HepG2 (cell line): ENCODE measurements around the gene RRAD. TPM values are rescaled to one million over a fixed set of nuclear protein-coding genes. Genes with fewer than 3 reads are reported as not detected.

Source experiments
- ARNT ChIP-seq: fragments of 450-650 bp; IDR thresholded peaks from 2 replicates; pipeline ENCODE4 v1.6.1; 2017
- CBX5 ChIP-seq: sonication (generic); formaldehyde crosslinking; IDR thresholded peaks from 2 replicates; pipeline ENCODE4 v1.4.0; 2020; ENCODE audit warnings: missing genetic modification reagents, borderline replicate concordance
- GTF3A ChIP-seq: sonication (generic); formaldehyde crosslinking; conservative IDR thresholded peaks from 2 replicates; pipeline ENCODE4 v1.4.0; 2020; ENCODE audit warnings: mild to moderate bottlenecking, missing genetic modification reagents
- HMG20A ChIP-seq: IDR thresholded peaks from 2 replicates; pipeline ENCODE4 v1.6.1; 2016; ENCODE audit warnings: borderline replicate concordance
- KAT2B ChIP-seq: fragments of 150-350 bp; IDR thresholded peaks from 2 replicates; pipeline ENCODE4 v1.6.1; 2014; ENCODE audit warnings: low read depth, low read length, borderline replicate concordance
- MLLT10 ChIP-seq: sonication (generic); formaldehyde crosslinking; IDR thresholded peaks from 2 replicates; pipeline ENCODE4 v1.4.0; 2020; ENCODE audit warnings: missing genetic modification reagents
- MZF1 ChIP-seq: sonication (generic); formaldehyde crosslinking; IDR thresholded peaks from 2 replicates; pipeline ENCODE4 v1.8.1; 2023; ENCODE audit warnings: mild to moderate bottlenecking, missing genetic modification reagents, borderline replicate concordance
- NCOR1 ChIP-seq: fragments of 200-600 bp; sonication (generic); IDR thresholded peaks from 2 replicates; pipeline ENCODE4 v1.7.0; 2017; ENCODE audit warnings: antibody characterized with exemption, low read length, borderline replicate concordance
- NFIC ChIP-seq: IDR thresholded peaks from 2 replicates; pipeline ENCODE4 v1.6.1; 2012; ENCODE audit warnings: mild to moderate bottlenecking, low read length, inconsistent platforms
- SNAPC2 ChIP-seq: sonication (generic); formaldehyde crosslinking; IDR thresholded peaks from 2 replicates; pipeline ENCODE4 v1.8.1; 2022; ENCODE audit warnings: mild to moderate bottlenecking, missing genetic modification reagents
- XRCC5 ChIP-seq: fragments of 200-400 bp; formaldehyde crosslinking; optimal IDR thresholded peaks from 2 replicates; pipeline ENCODE3; 2017; ENCODE audit warnings: mild to moderate bottlenecking, low read length
- ZNF556 ChIP-seq: sonication (generic); formaldehyde crosslinking; IDR thresholded peaks from 2 replicates; pipeline ENCODE4 v1.4.0; 2020; ENCODE audit warnings: mild to moderate bottlenecking, missing genetic modification reagents, borderline replicate concordance
- ZNF777 ChIP-seq: sonication (generic); formaldehyde crosslinking; IDR thresholded peaks from 2 replicates; pipeline ENCODE4 v1.4.0; 2020; ENCODE audit warnings: missing genetic modification reagents
- ZNF792 ChIP-seq: IDR thresholded peaks from 2 replicates; pipeline ENCODE4 v1.6.1; 2016
- polyA plus RNA-seq, 8 experiments: library from polyadenylated mRNA; depleted of rRNA in 3 of 8; stranded (reverse) in 7 of 8; unstranded in 1 of 8; fragments of >200 nt; fragmentation: Illumina TruSeq in 4 of 8; extraction: Trizol in 4 of 8; gene quantifications; 2 replicates each; pipeline versions ENCODE4 v1.2.1 to v1.2.3, GENCODE V29; 2011 to 2016; ENCODE audit warnings: low read depth in 4 of 8, missing spikeins in 1 of 8, mixed read lengths in 1 of 8; ENCODE audit not compliant: insufficient read depth in 1 of 8
- total RNA-seq, 5 experiments: library from RNA; depleted of rRNA; stranded (reverse); fragments of >200 nt; fragmentation: Illumina TruSeq; extraction: Trizol; gene quantifications; 2 replicates each; pipeline ENCODE4 v1.2.3, GENCODE V29; 2016; ENCODE audit warnings: low read depth in 1 of 5
- TF ChIP-seq, protein P1 (sequence below): sonication (generic); formaldehyde crosslinking; IDR thresholded peaks from 2 replicates; pipeline ENCODE4 v1.8.1; 2023; ENCODE audit warnings: missing genetic modification reagents, inconsistent platforms, borderline replicate concordance
- TF ChIP-seq, protein P2 (sequence below): sonication (generic); formaldehyde crosslinking; conservative IDR thresholded peaks from 2 replicates; pipeline ENCODE4 v1.4.0; 2020; ENCODE audit warnings: missing genetic modification reagents
- TF ChIP-seq, protein P3 (sequence below): sonication (generic); formaldehyde crosslinking; IDR thresholded peaks from 2 replicates; pipeline ENCODE4 v1.5.0; 2020; ENCODE audit warnings: mild to moderate bottlenecking, missing genetic modification reagents, borderline replicate concordance
- TF ChIP-seq, protein P4 (sequence below): sonication (generic); formaldehyde crosslinking; conservative IDR thresholded peaks from 2 replicates; pipeline ENCODE4 v1.5.0; 2020; ENCODE audit warnings: missing genetic modification reagents

Gene RRAD
- total and polyA plus RNA-seq, 2 of the 13 experiments (the other 11 are each of a cell fraction or from before 2014, with no cell fraction given) = 0.80 to 1.1 TPM

DNA sequence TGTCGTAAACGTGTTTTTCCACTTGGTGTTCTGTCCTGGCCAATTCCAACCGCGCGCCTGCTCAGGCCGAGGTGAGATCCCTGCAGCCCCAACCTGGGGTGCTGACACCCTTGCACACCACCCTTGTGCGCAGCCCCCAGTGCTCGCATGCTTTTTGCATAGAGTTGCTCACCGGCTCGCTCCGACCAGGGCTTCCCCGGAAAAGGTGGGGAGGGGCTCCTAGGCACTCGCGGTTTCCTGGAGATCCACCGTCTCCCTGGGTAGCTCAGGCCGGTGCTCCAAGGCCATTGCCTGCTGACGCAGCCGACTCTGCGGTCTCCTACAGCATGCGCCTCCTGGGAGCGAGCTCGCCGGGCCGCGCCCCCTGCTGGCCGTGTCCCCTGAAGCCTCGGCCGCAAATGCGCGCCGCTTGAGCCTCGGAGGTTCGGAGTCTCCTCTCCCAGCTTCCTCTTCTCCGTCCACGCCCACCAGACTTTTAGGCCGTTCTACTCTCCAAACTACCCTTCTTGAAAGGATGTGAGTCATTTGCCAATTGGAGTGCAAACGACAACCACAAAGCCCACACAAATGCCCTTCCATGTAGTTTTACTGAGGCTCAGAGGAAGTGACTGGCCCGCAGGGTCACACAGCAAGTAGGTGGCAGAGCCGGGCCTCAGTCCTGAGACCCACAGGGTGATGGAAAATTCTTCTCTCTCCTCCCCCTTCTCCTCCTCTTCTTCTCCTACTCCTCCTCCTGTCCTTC is 52.2 kb downstream of the RRAD start (continued):
- TF ChIP-seq, protein P1, sequence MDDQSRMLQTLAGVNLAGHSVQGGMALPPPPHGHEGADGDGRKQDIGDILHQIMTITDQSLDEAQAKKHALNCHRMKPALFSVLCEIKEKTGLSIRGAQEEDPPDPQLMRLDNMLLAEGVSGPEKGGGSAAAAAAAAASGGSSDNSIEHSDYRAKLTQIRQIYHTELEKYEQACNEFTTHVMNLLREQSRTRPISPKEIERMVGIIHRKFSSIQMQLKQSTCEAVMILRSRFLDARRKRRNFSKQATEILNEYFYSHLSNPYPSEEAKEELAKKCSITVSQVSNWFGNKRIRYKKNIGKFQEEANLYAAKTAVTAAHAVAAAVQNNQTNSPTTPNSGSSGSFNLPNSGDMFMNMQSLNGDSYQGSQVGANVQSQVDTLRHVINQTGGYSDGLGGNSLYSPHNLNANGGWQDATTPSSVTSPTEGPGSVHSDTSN (CRISPR knock-in tag) = no peak
- peak; percentile 82; the same call in 1 of the 2 replicates for TF ChIP-seq ZNF792 (CRISPR knock-in tag)
- peak; percentile 76; the same call in 1 of the 2 replicates for TF ChIP-seq CBX5
- peak; percentile 80 for TF ChIP-seq SNAPC2 (CRISPR knock-in tag)
- TF ChIP-seq, protein P2, sequence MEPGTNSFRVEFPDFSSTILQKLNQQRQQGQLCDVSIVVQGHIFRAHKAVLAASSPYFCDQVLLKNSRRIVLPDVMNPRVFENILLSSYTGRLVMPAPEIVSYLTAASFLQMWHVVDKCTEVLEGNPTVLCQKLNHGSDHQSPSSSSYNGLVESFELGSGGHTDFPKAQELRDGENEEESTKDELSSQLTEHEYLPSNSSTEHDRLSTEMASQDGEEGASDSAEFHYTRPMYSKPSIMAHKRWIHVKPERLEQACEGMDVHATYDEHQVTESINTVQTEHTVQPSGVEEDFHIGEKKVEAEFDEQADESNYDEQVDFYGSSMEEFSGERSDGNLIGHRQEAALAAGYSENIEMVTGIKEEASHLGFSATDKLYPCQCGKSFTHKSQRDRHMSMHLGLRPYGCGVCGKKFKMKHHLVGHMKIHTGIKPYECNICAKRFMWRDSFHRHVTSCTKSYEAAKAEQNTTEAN (CRISPR knock-in tag) = no peak; the same call in 1 of the 2 replicates
- no peak for TF ChIP-seq KAT2B
- TF ChIP-seq MLLT10 (CRISPR knock-in tag) = no peak
- TF ChIP-seq ZNF556 (CRISPR knock-in tag) = peak; percentile 74; the same call in 1 of the 2 replicates
- no peak for TF ChIP-seq MZF1 (CRISPR knock-in tag)
- no peak for TF ChIP-seq ARNT
- TF ChIP-seq, protein P3, sequence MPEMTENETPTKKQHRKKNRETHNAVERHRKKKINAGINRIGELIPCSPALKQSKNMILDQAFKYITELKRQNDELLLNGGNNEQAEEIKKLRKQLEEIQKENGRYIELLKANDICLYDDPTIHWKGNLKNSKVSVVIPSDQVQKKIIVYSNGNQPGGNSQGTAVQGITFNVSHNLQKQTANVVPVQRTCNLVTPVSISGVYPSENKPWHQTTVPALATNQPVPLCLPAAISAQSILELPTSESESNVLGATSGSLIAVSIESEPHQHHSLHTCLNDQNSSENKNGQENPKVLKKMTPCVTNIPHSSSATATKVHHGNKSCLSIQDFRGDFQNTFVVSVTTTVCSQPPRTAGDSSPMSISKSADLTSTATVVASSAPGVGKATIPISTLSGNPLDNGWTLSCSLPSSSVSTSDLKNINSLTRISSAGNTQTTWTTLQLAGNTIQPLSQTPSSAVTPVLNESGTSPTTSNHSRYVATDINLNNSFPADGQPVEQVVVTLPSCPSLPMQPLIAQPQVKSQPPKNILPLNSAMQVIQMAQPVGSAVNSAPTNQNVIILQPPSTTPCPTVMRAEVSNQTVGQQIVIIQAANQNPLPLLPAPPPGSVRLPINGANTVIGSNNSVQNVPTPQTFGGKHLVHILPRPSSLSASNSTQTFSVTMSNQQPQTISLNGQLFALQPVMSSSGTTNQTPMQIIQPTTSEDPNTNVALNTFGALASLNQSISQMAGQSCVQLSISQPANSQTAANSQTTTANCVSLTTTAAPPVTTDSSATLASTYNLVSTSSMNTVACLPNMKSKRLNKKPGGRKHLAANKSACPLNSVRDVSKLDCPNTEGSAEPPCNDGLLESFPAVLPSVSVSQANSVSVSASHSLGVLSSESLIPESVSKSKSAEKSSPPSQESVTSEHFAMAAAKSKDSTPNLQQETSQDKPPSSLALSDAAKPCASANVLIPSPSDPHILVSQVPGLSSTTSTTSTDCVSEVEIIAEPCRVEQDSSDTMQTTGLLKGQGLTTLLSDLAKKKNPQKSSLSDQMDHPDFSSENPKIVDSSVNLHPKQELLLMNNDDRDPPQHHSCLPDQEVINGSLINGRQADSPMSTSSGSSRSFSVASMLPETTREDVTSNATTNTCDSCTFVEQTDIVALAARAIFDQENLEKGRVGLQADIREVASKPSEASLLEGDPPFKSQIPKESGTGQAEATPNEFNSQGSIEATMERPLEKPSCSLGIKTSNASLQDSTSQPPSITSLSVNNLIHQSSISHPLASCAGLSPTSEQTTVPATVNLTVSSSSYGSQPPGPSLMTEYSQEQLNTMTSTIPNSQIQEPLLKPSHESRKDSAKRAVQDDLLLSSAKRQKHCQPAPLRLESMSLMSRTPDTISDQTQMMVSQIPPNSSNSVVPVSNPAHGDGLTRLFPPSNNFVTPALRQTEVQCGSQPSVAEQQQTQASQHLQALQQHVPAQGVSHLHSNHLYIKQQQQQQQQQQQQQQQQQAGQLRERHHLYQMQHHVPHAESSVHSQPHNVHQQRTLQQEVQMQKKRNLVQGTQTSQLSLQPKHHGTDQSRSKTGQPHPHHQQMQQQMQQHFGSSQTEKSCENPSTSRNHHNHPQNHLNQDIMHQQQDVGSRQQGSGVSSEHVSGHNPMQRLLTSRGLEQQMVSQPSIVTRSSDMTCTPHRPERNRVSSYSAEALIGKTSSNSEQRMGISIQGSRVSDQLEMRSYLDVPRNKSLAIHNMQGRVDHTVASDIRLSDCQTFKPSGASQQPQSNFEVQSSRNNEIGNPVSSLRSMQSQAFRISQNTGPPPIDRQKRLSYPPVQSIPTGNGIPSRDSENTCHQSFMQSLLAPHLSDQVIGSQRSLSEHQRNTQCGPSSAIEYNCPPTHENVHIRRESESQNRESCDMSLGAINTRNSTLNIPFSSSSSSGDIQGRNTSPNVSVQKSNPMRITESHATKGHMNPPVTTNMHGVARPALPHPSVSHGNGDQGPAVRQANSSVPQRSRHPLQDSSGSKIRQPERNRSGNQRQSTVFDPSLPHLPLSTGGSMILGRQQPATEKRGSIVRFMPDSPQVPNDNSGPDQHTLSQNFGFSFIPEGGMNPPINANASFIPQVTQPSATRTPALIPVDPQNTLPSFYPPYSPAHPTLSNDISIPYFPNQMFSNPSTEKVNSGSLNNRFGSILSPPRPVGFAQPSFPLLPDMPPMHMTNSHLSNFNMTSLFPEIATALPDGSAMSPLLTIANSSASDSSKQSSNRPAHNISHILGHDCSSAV (CRISPR knock-in tag) = no peak
- no peak for TF ChIP-seq NFIC
- TF ChIP-seq HMG20A (CRISPR knock-in tag) = no peak
- no peak for TF ChIP-seq NCOR1
- peak; percentile 60; the same call in 1 of the 2 replicates for TF ChIP-seq ZNF777 (CRISPR knock-in tag)
- TF ChIP-seq, protein P4, sequence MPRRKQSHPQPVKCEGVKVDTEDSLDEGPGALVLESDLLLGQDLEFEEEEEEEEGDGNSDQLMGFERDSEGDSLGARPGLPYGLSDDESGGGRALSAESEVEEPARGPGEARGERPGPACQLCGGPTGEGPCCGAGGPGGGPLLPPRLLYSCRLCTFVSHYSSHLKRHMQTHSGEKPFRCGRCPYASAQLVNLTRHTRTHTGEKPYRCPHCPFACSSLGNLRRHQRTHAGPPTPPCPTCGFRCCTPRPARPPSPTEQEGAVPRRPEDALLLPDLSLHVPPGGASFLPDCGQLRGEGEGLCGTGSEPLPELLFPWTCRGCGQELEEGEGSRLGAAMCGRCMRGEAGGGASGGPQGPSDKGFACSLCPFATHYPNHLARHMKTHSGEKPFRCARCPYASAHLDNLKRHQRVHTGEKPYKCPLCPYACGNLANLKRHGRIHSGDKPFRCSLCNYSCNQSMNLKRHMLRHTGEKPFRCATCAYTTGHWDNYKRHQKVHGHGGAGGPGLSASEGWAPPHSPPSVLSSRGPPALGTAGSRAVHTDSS = no peak
- 0 out of 2 replicates have a peak, but pooled peaks have one; percentile 32 for TF ChIP-seq GTF3A (CRISPR knock-in tag)
- peak; percentile 100 for TF ChIP-seq XRCC5
